GM12875 (cell line): ENCODE data around the gene ADGRL2.

Experiments
- H3K4me3 ChIP-seq: one replicate; pipeline ENCODE4 v1.5.1; 2011; ENCODE audit warnings: low read depth, low read length, control low read depth
- TF ChIP-seq, protein P1 (sequence below): IDR thresholded peaks from 2 replicates; pipeline ENCODE4 v1.5.1; 2011; ENCODE audit warnings: low read depth, mild to moderate bottlenecking, control low read depth, inconsistent platforms, low read length, moderate library complexity, borderline replicate concordance; ENCODE audit not compliant: insufficient read depth

ADGRL2 gene

DNA sequence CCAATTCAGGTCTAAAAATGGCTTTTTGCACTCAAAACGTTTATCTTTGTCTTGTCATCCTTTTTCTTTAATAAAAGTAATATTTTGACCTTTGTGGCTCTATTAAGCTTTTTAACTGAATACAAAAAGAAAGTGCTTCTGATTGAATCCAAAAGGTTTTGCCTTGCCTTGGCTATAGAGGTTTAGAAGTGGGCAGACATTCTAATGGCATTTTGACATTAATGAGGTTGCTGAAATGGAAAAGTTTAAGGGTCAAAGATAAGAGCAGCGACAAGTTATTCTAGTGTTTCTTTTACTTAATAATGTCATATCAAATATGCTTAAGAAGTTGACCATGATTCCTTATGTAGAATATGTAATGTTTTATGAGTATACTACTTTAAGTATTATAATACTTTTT is 120.2 kb downstream of the ADGRL2 start:
- TF ChIP-seq, protein P1, sequence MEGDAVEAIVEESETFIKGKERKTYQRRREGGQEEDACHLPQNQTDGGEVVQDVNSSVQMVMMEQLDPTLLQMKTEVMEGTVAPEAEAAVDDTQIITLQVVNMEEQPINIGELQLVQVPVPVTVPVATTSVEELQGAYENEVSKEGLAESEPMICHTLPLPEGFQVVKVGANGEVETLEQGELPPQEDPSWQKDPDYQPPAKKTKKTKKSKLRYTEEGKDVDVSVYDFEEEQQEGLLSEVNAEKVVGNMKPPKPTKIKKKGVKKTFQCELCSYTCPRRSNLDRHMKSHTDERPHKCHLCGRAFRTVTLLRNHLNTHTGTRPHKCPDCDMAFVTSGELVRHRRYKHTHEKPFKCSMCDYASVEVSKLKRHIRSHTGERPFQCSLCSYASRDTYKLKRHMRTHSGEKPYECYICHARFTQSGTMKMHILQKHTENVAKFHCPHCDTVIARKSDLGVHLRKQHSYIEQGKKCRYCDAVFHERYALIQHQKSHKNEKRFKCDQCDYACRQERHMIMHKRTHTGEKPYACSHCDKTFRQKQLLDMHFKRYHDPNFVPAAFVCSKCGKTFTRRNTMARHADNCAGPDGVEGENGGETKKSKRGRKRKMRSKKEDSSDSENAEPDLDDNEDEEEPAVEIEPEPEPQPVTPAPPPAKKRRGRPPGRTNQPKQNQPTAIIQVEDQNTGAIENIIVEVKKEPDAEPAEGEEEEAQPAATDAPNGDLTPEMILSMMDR = no peak
- H3K4me3 ChIP-seq = no peak overlapping the region

DNA sequence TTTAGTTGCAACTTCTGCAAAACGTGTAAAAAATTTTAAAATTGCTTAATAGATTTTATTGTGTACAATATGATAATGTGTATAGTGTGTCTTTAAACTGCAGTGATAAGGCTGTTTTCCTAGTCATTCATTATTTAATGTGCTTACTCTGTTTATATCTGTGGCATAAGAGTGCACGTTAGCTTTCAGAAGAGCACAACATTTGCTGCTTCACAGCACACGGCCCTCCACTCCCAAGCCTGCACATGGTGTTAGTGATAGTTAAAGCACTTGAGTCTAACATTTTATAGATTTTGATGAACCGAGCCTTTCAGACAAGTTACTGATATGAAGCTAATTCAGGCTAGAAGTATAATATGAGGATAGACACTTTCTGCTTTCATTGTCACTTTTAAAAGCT is 120.6 kb downstream of the ADGRL2 start:
- no peak overlapping the region for H3K4me3 ChIP-seq
- TF ChIP-seq, protein P1 = no peak

DNA sequence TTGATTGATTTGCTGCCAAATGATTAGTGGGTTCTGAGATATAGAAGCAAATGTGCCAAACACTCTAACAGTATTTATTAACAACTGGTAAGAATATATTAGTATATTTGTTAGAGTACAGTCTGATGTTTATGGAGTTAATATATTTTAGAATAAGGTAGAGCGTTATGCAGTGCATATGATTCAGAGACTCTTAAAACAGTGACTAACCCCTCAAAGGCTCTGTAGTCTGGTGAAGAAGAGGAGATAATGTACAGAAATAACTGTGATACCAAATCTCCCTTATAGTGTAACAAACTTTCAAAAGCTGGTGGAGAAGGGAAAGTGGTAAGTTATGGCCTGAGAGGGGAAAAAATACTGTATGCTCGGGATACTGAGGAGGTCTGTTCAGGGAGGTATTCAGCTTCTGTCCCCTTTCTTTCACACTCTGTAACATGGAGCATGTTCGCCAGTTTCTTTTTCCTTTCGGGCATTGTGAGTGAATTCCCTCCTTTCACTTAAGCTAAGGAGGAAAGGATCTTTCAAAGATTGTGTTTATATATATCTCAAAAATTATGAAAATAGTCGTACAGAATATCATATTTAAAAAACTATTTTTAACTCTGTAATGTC is 121.2 kb downstream of the ADGRL2 start:
- TF ChIP-seq, protein P1 = no peak
- H3K4me3 ChIP-seq = no peak overlapping the region

DNA sequence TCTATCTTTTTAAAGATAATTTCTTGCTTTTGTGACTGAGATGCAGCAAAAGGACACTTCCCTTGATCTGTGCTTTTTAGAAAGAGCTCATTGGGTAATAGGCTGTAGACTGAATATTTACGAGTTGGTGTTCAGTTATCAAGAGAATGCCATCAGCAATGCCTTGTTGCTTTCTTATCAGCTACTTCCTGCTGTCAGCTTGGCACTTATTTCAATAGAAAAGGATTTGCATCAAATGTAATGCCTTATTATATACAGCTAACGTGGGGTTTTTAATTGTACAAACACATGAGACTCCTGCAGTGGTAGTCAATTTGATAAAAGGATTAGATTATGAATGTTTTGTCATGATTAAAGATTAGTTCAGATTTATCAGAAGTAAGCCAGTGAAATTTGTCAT is 122.2 kb downstream of the ADGRL2 start:
- no peak overlapping the region for H3K4me3 ChIP-seq
- TF ChIP-seq, protein P1 = no peak

DNA sequence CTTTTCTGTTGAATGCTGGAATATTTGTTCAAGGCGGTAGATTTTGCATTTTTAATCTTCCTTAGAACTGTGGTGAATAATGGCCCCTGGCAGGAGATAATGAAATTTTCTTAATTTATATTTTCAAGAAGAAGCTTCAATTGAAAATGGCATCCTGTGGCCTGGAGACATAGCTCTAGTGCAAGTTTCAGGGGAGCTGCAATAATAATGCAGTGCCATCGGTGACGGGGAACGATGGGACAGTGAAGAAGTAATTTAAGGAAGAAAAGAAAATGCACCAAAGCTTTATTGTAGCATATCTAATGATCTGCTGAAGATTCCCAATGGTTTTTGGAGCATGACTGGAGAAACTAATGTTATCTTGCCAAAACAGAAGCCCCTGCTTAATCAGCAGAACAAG is 128.4 kb downstream of the ADGRL2 start:
- no peak overlapping the region for H3K4me3 ChIP-seq
- TF ChIP-seq, protein P1 = no peak

DNA sequence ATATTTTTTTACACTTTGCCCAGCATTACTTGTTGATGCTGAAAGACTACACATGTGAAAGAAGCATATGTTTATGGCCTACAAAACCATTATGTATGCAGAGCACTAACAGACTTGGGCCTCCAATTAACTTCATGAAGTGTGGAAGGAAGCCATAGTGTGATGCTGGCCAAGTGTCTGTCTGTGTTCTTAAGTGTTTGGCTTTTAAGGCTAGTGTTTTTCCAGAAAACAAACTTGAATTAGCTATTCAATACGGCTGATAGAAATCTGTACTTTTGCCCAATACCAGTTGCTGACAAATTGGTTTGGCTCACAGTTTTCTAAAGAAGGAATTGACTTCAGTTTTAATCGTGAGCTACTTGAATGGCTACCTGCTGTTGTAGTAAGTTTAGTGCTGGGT is 136.1 kb downstream of the ADGRL2 start:
- TF ChIP-seq, protein P1 = no peak
- H3K4me3 ChIP-seq = no peak overlapping the region

DNA sequence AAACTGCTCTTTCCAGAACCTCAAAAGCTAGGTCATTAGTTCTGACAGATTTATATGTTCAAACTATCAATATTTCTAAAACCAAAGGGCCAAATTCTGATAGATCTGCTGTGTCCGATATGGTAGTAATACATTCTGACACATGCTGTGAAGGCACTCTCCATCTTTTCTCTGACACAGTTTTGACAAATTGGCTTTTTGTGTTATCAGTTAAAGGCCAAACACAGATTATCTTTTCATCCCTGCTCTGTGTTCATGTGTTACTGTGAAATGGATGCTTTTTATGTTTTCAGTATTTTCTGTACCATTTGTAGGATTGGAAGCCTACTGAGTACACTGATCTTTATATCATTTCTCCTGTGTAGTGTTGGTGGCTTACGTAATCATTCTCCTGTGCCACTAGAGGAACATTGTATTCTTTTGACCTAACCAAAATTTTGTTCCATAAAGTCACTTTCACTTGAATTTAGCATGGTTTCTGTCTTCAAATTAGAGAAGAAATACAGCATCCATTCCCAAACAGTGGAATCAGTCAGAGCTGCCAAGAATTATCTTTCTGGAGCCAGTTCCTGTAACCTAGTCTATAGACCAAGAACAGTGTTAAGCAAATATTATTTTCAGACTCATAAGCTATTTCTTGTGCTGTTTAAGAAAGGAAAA is 137.2 kb downstream of the ADGRL2 start:
- TF ChIP-seq, protein P1 = no peak
- H3K4me3 ChIP-seq = no peak overlapping the region
